OCI-LY1 (cell line): ENCODE measurements around the gene RASGRF2.

Experiments
- EZH2 ChIP-seq: fragments of 200-600 bp; sonication (generic), shearing (Covaris generic); IDR thresholded peaks from 2 replicates; pipeline ENCODE4 v1.8.0; 2017; ENCODE audit warnings: borderline replicate concordance, mixed run types, mild to moderate bottlenecking, antibody characterized with exemption, low read length, moderate library complexity, mixed read lengths
- TF ChIP-seq, protein P1 (sequence below): fragments of 200-600 bp; sonication (generic), shearing (Covaris generic); IDR thresholded peaks from 2 replicates; pipeline ENCODE4 v1.5.1; 2017; ENCODE audit warnings: mild to moderate bottlenecking, antibody characterized with exemption, low read length, moderate library complexity, mixed read lengths

DNA sequence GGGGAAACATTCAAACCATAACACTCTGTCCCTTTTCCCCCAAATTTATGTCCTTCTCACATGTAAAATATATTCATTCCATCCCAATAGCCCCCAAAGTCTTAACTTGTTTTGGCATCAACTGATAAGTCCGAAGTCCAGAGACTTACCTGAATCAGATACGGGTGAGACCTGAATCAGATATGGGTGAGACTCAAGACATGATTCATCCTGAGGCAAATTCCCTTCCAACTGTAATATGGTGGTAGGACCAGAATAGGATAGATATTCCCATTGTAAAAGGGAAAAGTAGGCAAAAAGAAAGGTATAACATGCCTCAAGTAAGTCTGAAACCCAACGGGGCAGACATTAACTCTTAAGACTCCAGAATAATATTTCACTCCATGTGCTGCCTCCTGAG lies 157.4 kb downstream of the RASGRF2 start:
- no peak for TF ChIP-seq EZH2
- TF ChIP-seq, protein P1, sequence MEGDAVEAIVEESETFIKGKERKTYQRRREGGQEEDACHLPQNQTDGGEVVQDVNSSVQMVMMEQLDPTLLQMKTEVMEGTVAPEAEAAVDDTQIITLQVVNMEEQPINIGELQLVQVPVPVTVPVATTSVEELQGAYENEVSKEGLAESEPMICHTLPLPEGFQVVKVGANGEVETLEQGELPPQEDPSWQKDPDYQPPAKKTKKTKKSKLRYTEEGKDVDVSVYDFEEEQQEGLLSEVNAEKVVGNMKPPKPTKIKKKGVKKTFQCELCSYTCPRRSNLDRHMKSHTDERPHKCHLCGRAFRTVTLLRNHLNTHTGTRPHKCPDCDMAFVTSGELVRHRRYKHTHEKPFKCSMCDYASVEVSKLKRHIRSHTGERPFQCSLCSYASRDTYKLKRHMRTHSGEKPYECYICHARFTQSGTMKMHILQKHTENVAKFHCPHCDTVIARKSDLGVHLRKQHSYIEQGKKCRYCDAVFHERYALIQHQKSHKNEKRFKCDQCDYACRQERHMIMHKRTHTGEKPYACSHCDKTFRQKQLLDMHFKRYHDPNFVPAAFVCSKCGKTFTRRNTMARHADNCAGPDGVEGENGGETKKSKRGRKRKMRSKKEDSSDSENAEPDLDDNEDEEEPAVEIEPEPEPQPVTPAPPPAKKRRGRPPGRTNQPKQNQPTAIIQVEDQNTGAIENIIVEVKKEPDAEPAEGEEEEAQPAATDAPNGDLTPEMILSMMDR = no peak
